Panc1 (cell line): ENCODE measurements around the gene PNN. TPM values are rescaled to one million over a fixed set of nuclear protein-coding genes. Genes with fewer than 3 reads are reported as not detected.
"Not testable (repeated sequence)": the region's sequence is repeated elsewhere in the genome, so short reads cannot be mapped to it uniquely, and the experiment has no call there.

Experiments used
- ATAC-seq: fragments of 200-7000 bp; cut with Tn5 transposase; 2 replicates; pipeline ENCODE4 v1.9.1; 2020; ENCODE audit warnings: mild to moderate bottlenecking, moderate library complexity
- BruUV-seq: library from RNA; stranded (reverse); fragments of 400-500 nt; replicated peaks from 2 replicates; lab custom pipeline; 2021; lab: Mats Ljungman, UMichigan
- CTCF ChIA-PET: fragments of 300-600 bp; sonication (Branson Sonifier 250); formaldehyde crosslinking; loops from one replicate; lab custom pipeline; 2022; ENCODE audit warnings: antibody characterized with exemption; lab: Charles Lee
- POLR2A ChIA-PET: fragments of 300-600 bp; sonication (Branson Sonifier 250); formaldehyde crosslinking; loops from one replicate; lab custom pipeline; 2022; ENCODE audit warnings: antibody characterized with exemption; lab: Charles Lee
- DNase-seq: peaks from one replicate; pipeline ENCODE4 v3.0.0-alpha.2; 2010; ENCODE audit warnings: low read depth, low spot score
- H3K27ac ChIP-seq: 2 replicates; pipeline ENCODE4 v1.5.1; 2011; ENCODE audit warnings: mild to moderate bottlenecking, low read length, inconsistent platforms
- H3K27me3 ChIP-seq: fragments of 200-500 bp; sonication (Bioruptor generic); 2 replicates; pipeline ENCODE4 v1.6.0; 2014; ENCODE audit warnings: low read length, inconsistent platforms; ENCODE audit not compliant: control insufficient read depth, insufficient read depth
- H3K36me3 ChIP-seq: fragments of 200-500 bp; sonication (Bioruptor generic); 2 replicates; pipeline ENCODE4 v1.5.1; 2014; ENCODE audit warnings: inconsistent platforms, mild to moderate bottlenecking, low read length, moderate library complexity; ENCODE audit not compliant: control insufficient read depth, insufficient read depth
- H3K4me1 ChIP-seq: 2 replicates; pipeline ENCODE4 v1.5.1; 2011; ENCODE audit warnings: inconsistent platforms, mild to moderate bottlenecking, low read length, moderate library complexity; ENCODE audit not compliant: control insufficient read depth, insufficient read depth
- H3K4me3 ChIP-seq, 2 experiments: 2 replicates each; pipeline ENCODE4 v1.5.1; 2011 to 2012; ENCODE audit warnings: low read depth in 2 of 2, low read length in 2 of 2, mild to moderate bottlenecking in 2 of 2, inconsistent platforms in 1 of 2, moderate library complexity in 1 of 2
- H3K9me3 ChIP-seq: fragments of 200-500 bp; sonication (Bioruptor generic); 2 replicates; pipeline ENCODE4 v1.5.1; 2014; ENCODE audit warnings: low read depth, mild to moderate bottlenecking, inconsistent platforms, low read length, moderate library complexity; ENCODE audit not compliant: control insufficient read depth, insufficient read depth
- REST ChIP-seq, 2 experiments: IDR thresholded peaks; 2 replicates each; pipeline ENCODE4 v1.6.1; 2011 to 2012; ENCODE audit warnings: low read depth in 2 of 2, control low read depth in 1 of 2, low read length in 1 of 2, mild to moderate bottlenecking in 1 of 2, moderate library complexity in 1 of 2; ENCODE audit not compliant: insufficient read depth in 1 of 2
- SIN3A ChIP-seq: IDR thresholded peaks from 2 replicates; pipeline ENCODE4 v1.6.1; 2012; ENCODE audit warnings: low read depth, mild to moderate bottlenecking, low read length, moderate library complexity, borderline replicate concordance; ENCODE audit not compliant: insufficient read depth
- in situ Hi-C: cut with HindIII; loops from 2 replicates; pipeline ENCODE4 v1.10.0; 2016; ENCODE audit warnings: low sequenced_read_pairs, low pct_unique_long_range_greater_than_20kb
- intact Hi-C: fragments of 100-400 bp; cut with micrococcal nuclease; formaldehyde crosslinking; loops from one replicate; pipeline ENCODE4 v1.10.0; 2022; ENCODE audit not compliant: unreplicated experiment
- total RNA-seq: library from RNA; stranded (reverse); gene quantifications from one replicate; pipeline ENCODE4 v1.2.1, GENCODE V29; 2021; ENCODE audit not compliant: unreplicated experiment

Gene PNN
- total RNA-seq, 1 experiment from 2014 or later: 55.4 TPM

DNA sequence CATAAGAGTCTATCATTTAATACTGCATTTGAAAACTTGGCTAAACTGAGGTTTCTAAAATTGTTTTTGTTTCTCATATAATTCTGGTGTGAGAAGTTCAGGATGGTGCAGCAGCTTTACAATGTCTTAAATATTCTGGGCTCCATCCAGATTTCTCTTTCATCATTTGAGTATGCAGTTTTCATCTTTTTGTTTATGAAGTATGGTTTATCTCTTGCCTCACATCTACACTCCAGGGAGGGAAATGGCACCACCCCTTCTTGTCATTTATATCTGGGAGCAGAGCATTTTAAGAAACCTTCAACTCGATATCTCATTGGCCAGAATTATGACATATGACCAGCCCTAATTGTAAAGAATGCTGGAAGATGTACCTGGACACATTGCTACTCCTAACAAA lies 36.6 kb upstream of the PNN start:
- no peak for TF ChIP-seq REST (IDR thresholded peaks at IDR 0.05; ENCODE audit: insufficient read depth in 1 of 2, low read depth in 2 of 2, low read length in 1 of 2)
- H3K4me3 ChIP-seq: no peak overlapping the region
- POLR2A ChIA-PET: no interaction called here
- intact Hi-C loops: no loop called here
- H3K4me1 ChIP-seq: no peaks in the 10 kb centered on the region
- ATAC-seq: no peak
- H3K9me3 ChIP-seq: no peaks in the 10 kb centered on the region
- in situ Hi-C loops: no loop called here
- no peak overlapping the region for H3K27ac ChIP-seq
- H3K27me3 ChIP-seq: no peaks in the 10 kb centered on the region
- BruUV-seq: no TSS peak
- peaks cover 9% of the 10 kb centered on the region; the same call in 1 of the 2 replicates for H3K36me3 ChIP-seq
- CTCF ChIA-PET: no interaction called here
- no peak for DNase-seq

GRCh38 chr14:39140170-39140569 lies 34.9 kb upstream of the PNN start:
- in situ Hi-C loops (no loop called here), intact Hi-C loops (no loop called here)
- no peak for TF ChIP-seq REST (IDR thresholded peaks at IDR 0.05; ENCODE audit: insufficient read depth in 1 of 2, low read depth in 2 of 2, low read length in 1 of 2)
- no peak for TF ChIP-seq SIN3A
- Histone ChIP-seq H3K36me3 (peaks cover 3% of the 10 kb centered on the region; the same call in 1 of the 2 replicates), H3K4me3 (no peak overlapping the region), H3K27ac (no peak overlapping the region), H3K4me1 (no peaks in the 10 kb centered on the region), H3K9me3 (no peaks in the 10 kb centered on the region), H3K27me3 (no peaks in the 10 kb centered on the region)
- BruUV-seq: no TSS peak
- ChIA-PET CTCF (interaction anchor here (0.6 kb wide), 1 partner anchor 30 kb away, joined by 3 read pairs; the partner anchor contains the start of gene TRAPPC6B), POLR2A (interaction anchor here (0.6 kb wide), 1 partner anchor 22 kb away, joined by 4 read pairs; no protein-coding TSS in a partner anchor)
- no peak for ATAC-seq
- DNase-seq: no peak

GRCh38 chr14:39141623-39142022 lies 33.4 kb upstream of the PNN start:
- in situ Hi-C loops: not testable (repeated sequence)

GRCh38 chr14:39143226-39143625 lies 31.8 kb upstream of the PNN start:
- H3K36me3 ChIP-seq, in situ Hi-C loops, BruUV-seq, H3K27ac ChIP-seq, ATAC-seq, intact Hi-C loops, POLR2A ChIA-PET, H3K4me1 ChIP-seq, H3K9me3 ChIP-seq, CTCF ChIA-PET, H3K4me3 ChIP-seq, H3K27me3 ChIP-seq, DNase-seq: not testable (repeated sequence)

More at GRCh38 chr14:39141623-39142022, 33.4 kb upstream of the PNN start:
- ATAC-seq, H3K4me1 ChIP-seq, BruUV-seq, H3K9me3 ChIP-seq, H3K4me3 ChIP-seq, intact Hi-C loops, H3K27ac ChIP-seq, H3K27me3 ChIP-seq, DNase-seq, CTCF ChIA-PET, POLR2A ChIA-PET, H3K36me3 ChIP-seq: not testable (repeated sequence)
